ENCODE results near the gene NTF3. TPM values are rescaled to one million over a fixed set of nuclear protein-coding genes. Genes with fewer than 3 reads are reported as not detected.

NTF3 gene
- total RNA-seq, 1 donor from 2014 or later: not detected

- Histone ChIP-seq H3K36me3 (ENCODE audit: control insufficient read depth, insufficient read depth, low read length) (no peaks in the 10 kb centered on the region), H3K4me3 (ENCODE audit: low read depth, low read length) (no peak overlapping the region), H3K27me3 (ENCODE audit: control insufficient read depth, insufficient read depth, low read length) (peaks cover 6% of the 10 kb centered on the region)
- no peak for DNase-seq (ENCODE audit: low read depth)
- TF ChIP-seq CTCF (IDR thresholded peaks at IDR 0.05; ENCODE audit: insufficient read depth, low read length, poor library complexity, severe bottlenecking): no peak
Observed at GRCh38 chr12:5515458-5515857, 83.5 kb downstream of the NTF3 start.

GRCh38 chr12:5516371-5517241 lies 84.7 kb downstream of the NTF3 start:
- no peak for DNase-seq (ENCODE audit: low read depth)
- no peaks in the 10 kb centered on the region for H3K36me3 ChIP-seq (ENCODE audit: control insufficient read depth, insufficient read depth, low read length)
- peaks cover 6% of the 10 kb centered on the region for H3K27me3 ChIP-seq (ENCODE audit: control insufficient read depth, insufficient read depth, low read length)
- no peak overlapping the region for H3K4me3 ChIP-seq (ENCODE audit: low read depth, low read length)
- TF ChIP-seq CTCF (IDR thresholded peaks at IDR 0.05; ENCODE audit: insufficient read depth, low read length, poor library complexity, severe bottlenecking): no peak

- DNase-seq (ENCODE audit: low read depth): no peak
- TF ChIP-seq CTCF (IDR thresholded peaks at IDR 0.05; ENCODE audit: insufficient read depth, low read length, poor library complexity, severe bottlenecking): no peak
- H3K27me3 ChIP-seq (ENCODE audit: control insufficient read depth, insufficient read depth, low read length): no peaks in the 10 kb centered on the region
- no peak overlapping the region for H3K4me3 ChIP-seq (ENCODE audit: low read depth, low read length)
- no peaks in the 10 kb centered on the region for H3K36me3 ChIP-seq (ENCODE audit: control insufficient read depth, insufficient read depth, low read length)
Observed at GRCh38 chr12:5518584-5519365, 86.9 kb downstream of the NTF3 start.

GRCh38 chr12:5520037-5520436 lies 88.1 kb downstream of the NTF3 start:
- Histone ChIP-seq H3K27me3 (ENCODE audit: control insufficient read depth, insufficient read depth, low read length) (no peaks in the 10 kb centered on the region), H3K4me3 (ENCODE audit: low read depth, low read length) (no peak overlapping the region), H3K36me3 (ENCODE audit: control insufficient read depth, insufficient read depth, low read length) (no peaks in the 10 kb centered on the region)
- TF ChIP-seq CTCF (IDR thresholded peaks at IDR 0.05; ENCODE audit: insufficient read depth, low read length, poor library complexity, severe bottlenecking): no peak
- no peak for DNase-seq (ENCODE audit: low read depth)

GRCh38 chr12:5520831-5521230 lies 88.9 kb downstream of the NTF3 start:
- no peak for TF ChIP-seq CTCF (IDR thresholded peaks at IDR 0.05; ENCODE audit: insufficient read depth, low read length, poor library complexity, severe bottlenecking)
- Histone ChIP-seq H3K4me3 (ENCODE audit: low read depth, low read length) (no peak overlapping the region), H3K27me3 (ENCODE audit: control insufficient read depth, insufficient read depth, low read length) (no peaks in the 10 kb centered on the region), H3K36me3 (ENCODE audit: control insufficient read depth, insufficient read depth, low read length) (no peaks in the 10 kb centered on the region)
- no peak for DNase-seq (ENCODE audit: low read depth)
